H9 (cell line): Measurements from ENCODE around the gene IGFL1. TPM values are rescaled to one million over a fixed set of nuclear protein-coding genes. Genes with fewer than 3 reads are reported as not detected.
A peak's percentile ranks its signal among the peaks of the same experiment; 100 is the strongest.

ENCODE experiments used
- DNase-seq: peaks from one replicate; pipeline ENCODE4 v3.0.0-alpha.2; 2017
- H2AFZ ChIP-seq: one replicate; pipeline ENCODE4 v1.6.1; 2013; ENCODE audit warnings: mild to moderate bottlenecking, low read length, control low read depth, moderate library complexity
- H2AK5ac ChIP-seq: 2 replicates; pipeline ENCODE4 v1.6.1; 2013; ENCODE audit warnings: low read length, control low read depth, mixed read lengths; ENCODE audit not compliant: insufficient read length
- H2BK120ac ChIP-seq: one replicate; pipeline ENCODE4 v1.6.1; 2013; ENCODE audit warnings: low read depth, mild to moderate bottlenecking, low read length, control low read depth, inconsistent platforms; ENCODE audit not compliant: poor library complexity, severe bottlenecking
- H2BK12ac ChIP-seq: 2 replicates; pipeline ENCODE4 v1.6.1; 2013; ENCODE audit warnings: low read length, control low read depth, mixed read lengths, low read depth; ENCODE audit not compliant: insufficient read length
- H2BK15ac ChIP-seq: 2 replicates; pipeline ENCODE4 v1.6.1; 2013; ENCODE audit warnings: low read depth, low read length, control low read depth
- H2BK20ac ChIP-seq: one replicate; pipeline ENCODE4 v1.6.1; 2013; ENCODE audit warnings: low read depth, mild to moderate bottlenecking, low read length, control low read depth, inconsistent platforms; ENCODE audit not compliant: poor library complexity, severe bottlenecking
- H2BK5ac ChIP-seq: 2 replicates; pipeline ENCODE4 v1.6.1; 2013; ENCODE audit warnings: low read length, control low read depth, mixed read lengths; ENCODE audit not compliant: insufficient read length
- H3K14ac ChIP-seq: 2 replicates; pipeline ENCODE4 v1.6.1; 2013; ENCODE audit warnings: low read length, control low read depth; ENCODE audit not compliant: insufficient read depth
- H3K18ac ChIP-seq: 2 replicates; pipeline ENCODE4 v1.6.1; 2013; ENCODE audit warnings: low read depth, mild to moderate bottlenecking, mixed read lengths, low read length, control low read depth; ENCODE audit not compliant: insufficient read length
- H3K23ac ChIP-seq: 2 replicates; pipeline ENCODE4 v1.6.1; 2013; ENCODE audit warnings: low read length, control low read depth, mixed read lengths, low read depth; ENCODE audit not compliant: insufficient read length
- H3K23me2 ChIP-seq: 2 replicates; pipeline ENCODE4 v1.6.1; 2013; ENCODE audit warnings: low read depth, mild to moderate bottlenecking, mixed read lengths, low read length, control low read depth; ENCODE audit not compliant: insufficient read length, poor library complexity, severe bottlenecking
- H3K27ac ChIP-seq: 2 replicates; pipeline ENCODE4 v1.5.1; 2013; ENCODE audit warnings: low read length, control low read depth, mixed read lengths, low read depth; ENCODE audit not compliant: insufficient read length
- H3K27me3 ChIP-seq: 2 replicates; pipeline ENCODE4 v1.6.1; 2013; ENCODE audit warnings: low read length, control low read depth, inconsistent platforms; ENCODE audit not compliant: insufficient read depth
- H3K4ac ChIP-seq: 2 replicates; pipeline ENCODE4 v1.6.1; 2013; ENCODE audit warnings: low read depth, mild to moderate bottlenecking, control low read depth, inconsistent platforms, low read length, moderate library complexity
- H3K4me1 ChIP-seq: 2 replicates; pipeline ENCODE4 v1.6.1; 2013; ENCODE audit warnings: low read length, control low read depth, inconsistent platforms; ENCODE audit not compliant: insufficient read depth
- H3K4me2 ChIP-seq: 2 replicates; pipeline ENCODE4 v1.6.1; 2013; ENCODE audit warnings: low read length, control low read depth, mixed read lengths; ENCODE audit not compliant: insufficient read length, insufficient read depth
- H3K56ac ChIP-seq: 2 replicates; pipeline ENCODE4 v1.6.1; 2013; ENCODE audit warnings: low read depth, mild to moderate bottlenecking, mixed read lengths, low read length, control low read depth; ENCODE audit not compliant: insufficient read length
- H3K79me1 ChIP-seq: 2 replicates; pipeline ENCODE4 v1.6.1; 2013; ENCODE audit warnings: low read depth, mild to moderate bottlenecking, moderate library complexity, low read length, control low read depth, inconsistent platforms; ENCODE audit not compliant: insufficient read depth, poor library complexity, severe bottlenecking
- H3K79me2 ChIP-seq: 2 replicates; pipeline ENCODE4 v1.6.1; 2013; ENCODE audit warnings: low read length, control low read depth, inconsistent platforms; ENCODE audit not compliant: insufficient read depth
- H3K9ac ChIP-seq: 2 replicates; pipeline ENCODE4 v1.6.1; 2013; ENCODE audit warnings: low read length, control low read depth, mixed read lengths; ENCODE audit not compliant: insufficient read length; ENCODE audit errors: extremely low read depth
- H3K9me3 ChIP-seq: one replicate; pipeline ENCODE4 v1.6.1; 2013; ENCODE audit warnings: low read depth, low read length, inconsistent platforms; ENCODE audit not compliant: control insufficient read depth
- H3T11ph ChIP-seq: one replicate; pipeline ENCODE4 v1.6.1; 2013; ENCODE audit warnings: mild to moderate bottlenecking, low read length, control low read depth, inconsistent platforms
- H4K20me1 ChIP-seq: one replicate; pipeline ENCODE4 v1.6.1; 2013; ENCODE audit not compliant: control insufficient read depth, insufficient read length, insufficient read depth
- H4K5ac ChIP-seq: 2 replicates; pipeline ENCODE4 v1.6.1; 2013; ENCODE audit warnings: low read depth, mild to moderate bottlenecking, mixed read lengths, low read length, control low read depth; ENCODE audit not compliant: insufficient read length
- H4K8ac ChIP-seq: replicated peaks from 2 replicates; pipeline ENCODE4 v1.6.1; 2013; ENCODE audit warnings: low read length, control low read depth, mixed read lengths, low read depth; ENCODE audit not compliant: insufficient read length
- H4K91ac ChIP-seq: 2 replicates; pipeline ENCODE4 v1.6.1; 2013; ENCODE audit warnings: low read depth, mild to moderate bottlenecking, moderate library complexity, mixed read lengths, low read length, control low read depth; ENCODE audit not compliant: insufficient read length
- H3K27ac Mint-ChIP-seq, 3 experiments: 2 replicates in 2 of 3; 3 replicates in 1 of 3; pipeline ENCODE4 v1.8.0; 2020 to 2021; ENCODE audit warnings: mixed read lengths in 3 of 3, mild to moderate bottlenecking in 1 of 3, moderate library complexity in 1 of 3
- H3K27me3 Mint-ChIP-seq: 2 replicates; pipeline ENCODE4 v1.8.0; 2021; ENCODE audit warnings: low read depth, mild to moderate bottlenecking, moderate library complexity, mixed read lengths
- H3K36me3 Mint-ChIP-seq, 3 experiments: 2 replicates in 2 of 3; 3 replicates in 1 of 3; pipeline ENCODE4 v1.8.0; 2020 to 2021; ENCODE audit warnings: low read depth in 3 of 3, mixed read lengths in 3 of 3; ENCODE audit not compliant: insufficient read depth in 1 of 3
- H3K4me1 Mint-ChIP-seq, 2 experiments: 2 replicates each; pipeline ENCODE4 v1.8.0; 2020; ENCODE audit warnings: mixed read lengths in 2 of 2
- H3K4me3 Mint-ChIP-seq, 2 experiments: 2 replicates in 1 of 2; 3 replicates in 1 of 2; pipeline ENCODE4 v1.8.0; 2020 to 2021; ENCODE audit warnings: mild to moderate bottlenecking in 2 of 2, mixed read lengths in 2 of 2, moderate library complexity in 1 of 2
- H3K9me3 Mint-ChIP-seq, 2 experiments: 2 replicates in 1 of 2; 3 replicates in 1 of 2; pipeline ENCODE4 v1.8.0; 2020; ENCODE audit warnings: mild to moderate bottlenecking in 2 of 2, mixed read lengths in 2 of 2, moderate library complexity in 1 of 2
- WGBS: extraction: QIAGEN DNeasy Blood & Tissue Kit; methylation state at CpG from one replicate; pipeline ENCODE4 v1.1.7; 2013; ENCODE audit warnings: missing lambda C conversion rate, low lambda C conversion rate, mixed read lengths; ENCODE audit not compliant: insufficient read length; ENCODE audit errors: extremely low coverage; 5-methylcytosine and 5-hydroxymethylcytosine counted together
- total RNA-seq: library from RNA; stranded (reverse); gene quantifications from 2 replicates; pipeline ENCODE4 v1.2.1, GENCODE V29; 2021
- TF ChIP-seq, protein P1 (sequence below): fragments of 200-600 bp; sonication (generic); conservative IDR thresholded peaks from 3 replicates; pipeline ENCODE4 v1.8.0; 2021; ENCODE audit warnings: antibody characterized with exemption, mild to moderate bottlenecking

Gene IGFL1
- total RNA-seq, 1 experiment from 2014 or later, result not detected

DNA sequence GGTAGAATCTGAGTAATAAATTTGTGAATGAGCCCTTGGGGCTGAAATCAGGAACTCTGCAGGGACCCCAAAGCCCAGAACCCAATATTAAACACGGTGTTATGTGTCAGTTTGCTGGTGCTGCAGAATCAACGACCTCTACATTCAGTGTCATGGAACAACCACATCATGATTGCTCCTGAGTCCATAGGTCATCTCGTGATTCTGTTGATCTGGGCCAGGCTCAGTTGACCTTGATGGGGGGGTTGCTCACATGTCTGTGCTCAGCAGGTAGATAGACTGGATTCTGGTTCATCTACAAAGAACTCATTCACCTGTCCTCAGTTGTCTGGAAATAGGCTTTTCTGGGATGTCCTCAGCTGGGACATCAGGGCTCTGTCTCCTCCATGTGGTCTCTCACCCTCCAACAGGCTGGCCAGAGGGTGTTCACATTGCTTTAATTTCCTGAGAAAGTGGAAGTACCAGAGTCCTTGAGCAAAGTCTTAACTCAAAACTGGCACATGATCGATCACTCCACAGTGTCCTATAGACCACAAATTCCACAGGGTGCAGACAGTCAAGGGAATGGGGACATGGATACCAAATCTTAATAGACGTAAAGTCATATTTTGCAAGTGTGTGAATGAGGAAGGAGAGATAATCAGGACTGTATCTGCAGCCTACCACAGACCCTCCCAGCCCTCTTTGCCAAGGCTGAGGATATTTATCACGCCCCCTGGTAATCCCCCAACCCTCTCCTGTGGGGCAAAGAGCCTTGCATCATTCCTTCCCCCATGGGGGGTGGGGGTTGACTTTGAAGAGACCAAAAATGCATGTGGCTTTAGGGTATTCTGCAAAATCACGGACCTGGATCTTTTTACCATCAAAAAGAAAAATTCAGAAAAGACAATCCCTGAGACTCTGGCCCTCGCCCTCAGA, 39.3 kb upstream of the IGFL1 start:
- peak overlapping the region in 1 of 3 experiments; percentile 82; a peak in 1 of 7 replicates for H3K27ac Mint-ChIP-seq

More for the DNA sequence above, 39.3 kb upstream of the IGFL1 start:
- Mint-ChIP-seq H3K9me3 (no peaks in the 10 kb centered on the region; a peak in 1 of 5 replicates), H3K4me3 (no peak overlapping the region), H3K4me1 (peaks cover 0 to 8% of the 10 kb centered on the region in 2 experiments; a peak in 2 of 4 replicates), H3K36me3 (no peaks in the 10 kb centered on the region), H3K27me3 (peaks cover 2% of the 10 kb centered on the region; the same call in 1 of the 2 replicates)
- H2BK12ac ChIP-seq, result no peak overlapping the region
- no peak overlapping the region for H4K91ac ChIP-seq
- TF ChIP-seq, protein P1, sequence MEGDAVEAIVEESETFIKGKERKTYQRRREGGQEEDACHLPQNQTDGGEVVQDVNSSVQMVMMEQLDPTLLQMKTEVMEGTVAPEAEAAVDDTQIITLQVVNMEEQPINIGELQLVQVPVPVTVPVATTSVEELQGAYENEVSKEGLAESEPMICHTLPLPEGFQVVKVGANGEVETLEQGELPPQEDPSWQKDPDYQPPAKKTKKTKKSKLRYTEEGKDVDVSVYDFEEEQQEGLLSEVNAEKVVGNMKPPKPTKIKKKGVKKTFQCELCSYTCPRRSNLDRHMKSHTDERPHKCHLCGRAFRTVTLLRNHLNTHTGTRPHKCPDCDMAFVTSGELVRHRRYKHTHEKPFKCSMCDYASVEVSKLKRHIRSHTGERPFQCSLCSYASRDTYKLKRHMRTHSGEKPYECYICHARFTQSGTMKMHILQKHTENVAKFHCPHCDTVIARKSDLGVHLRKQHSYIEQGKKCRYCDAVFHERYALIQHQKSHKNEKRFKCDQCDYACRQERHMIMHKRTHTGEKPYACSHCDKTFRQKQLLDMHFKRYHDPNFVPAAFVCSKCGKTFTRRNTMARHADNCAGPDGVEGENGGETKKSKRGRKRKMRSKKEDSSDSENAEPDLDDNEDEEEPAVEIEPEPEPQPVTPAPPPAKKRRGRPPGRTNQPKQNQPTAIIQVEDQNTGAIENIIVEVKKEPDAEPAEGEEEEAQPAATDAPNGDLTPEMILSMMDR, result no peak
- H4K8ac ChIP-seq, result no peak overlapping the region
- H2AK5ac ChIP-seq, result no peak overlapping the region
- H3K4me2 ChIP-seq, result no peak overlapping the region
- H4K20me1 ChIP-seq, result no peaks in the 10 kb centered on the region
- no peak overlapping the region for H3K4ac ChIP-seq
- no peak overlapping the region for H2BK15ac ChIP-seq
- no peaks in the 10 kb centered on the region for H3K23me2 ChIP-seq
- H3K9me3 ChIP-seq, result no peaks in the 10 kb centered on the region
- H3T11ph ChIP-seq, result no peak overlapping the region
- no peaks in the 10 kb centered on the region for H3K79me1 ChIP-seq
- H2BK120ac ChIP-seq, result no peak overlapping the region
- no peak overlapping the region for H2BK20ac ChIP-seq
- H3K79me2 ChIP-seq, result no peaks in the 10 kb centered on the region
- H3K18ac ChIP-seq, result no peak overlapping the region
- no peaks in the 10 kb centered on the region for H3K27me3 ChIP-seq
- no peak for DNase-seq
- no peak overlapping the region for H3K27ac ChIP-seq
- no peak overlapping the region for H3K23ac ChIP-seq
- H2AFZ ChIP-seq, result no peak overlapping the region
- no CpG with 5 or more reads among the region's 8 CpGs for WGBS
- no peak overlapping the region for H4K5ac ChIP-seq
- no peak overlapping the region for H3K9ac ChIP-seq
- H2BK5ac ChIP-seq, result no peak overlapping the region
- no peak overlapping the region for H3K56ac ChIP-seq
- H3K4me1 ChIP-seq, result no peaks in the 10 kb centered on the region
- H3K14ac ChIP-seq, result no peak overlapping the region
